ENCODE measurements around the gene HIVEP2.

GRCh38 chr6:142760152-142760551 lies 184.8 kb downstream of the HIVEP2 start:
- TF ChIP-seq CTCF (conservative IDR thresholded peaks at IDR 0.05 in 1 of 2, IDR thresholded peaks at IDR 0.05 in 1 of 2; ENCODE audit: low read depth in 1 of 2, low read length in 2 of 2), result no peak
- no peak for TF ChIP-seq EZH2 (IDR thresholded peaks at IDR 0.05; ENCODE audit: low read length, missing control alignments)

All from fibroblast of lung (primary cell).